Endothelial cell (in vitro differentiated cells): ENCODE data around the gene RALY. TPM values are rescaled to one million over a fixed set of nuclear protein-coding genes. Genes with fewer than 3 reads are reported as not detected.
A peak's percentile ranks its signal among the peaks of the same experiment; 100 is the strongest.

Experiments used
- DNase-seq: peaks from one replicate; pipeline ENCODE4 v3.0.0; 2021; ENCODE audit warnings: low spot score
- H3K27ac Mint-ChIP-seq: one replicate; pipeline ENCODE4 v1.8.0; 2021; ENCODE audit warnings: mixed read lengths, inconsistent platforms; ENCODE audit not compliant: unreplicated experiment
- H3K27me3 Mint-ChIP-seq: one replicate; pipeline ENCODE4 v1.8.0; 2021; ENCODE audit warnings: mild to moderate bottlenecking, moderate library complexity, mixed read lengths, inconsistent platforms; ENCODE audit not compliant: unreplicated experiment
- H3K36me3 Mint-ChIP-seq: one replicate; pipeline ENCODE4 v1.8.0; 2021; ENCODE audit warnings: mild to moderate bottlenecking, low read depth, mixed read lengths, inconsistent platforms; ENCODE audit not compliant: unreplicated experiment
- H3K4me1 Mint-ChIP-seq: one replicate; pipeline ENCODE4 v1.8.0; 2021; ENCODE audit warnings: mild to moderate bottlenecking, mixed read lengths, inconsistent platforms; ENCODE audit not compliant: unreplicated experiment
- H3K4me3 Mint-ChIP-seq: one replicate; pipeline ENCODE4 v1.8.0; 2021; ENCODE audit warnings: mild to moderate bottlenecking, mixed read lengths, inconsistent platforms; ENCODE audit not compliant: unreplicated experiment
- H3K9me3 Mint-ChIP-seq: one replicate; pipeline ENCODE4 v1.8.0; 2021; ENCODE audit warnings: mixed read lengths, inconsistent platforms; ENCODE audit not compliant: unreplicated experiment
- total RNA-seq: library from RNA; stranded (reverse); fragmentation: NEBNext Ultra II Directional; extraction: Animal tissue kit (Norgen Biotek cat#: 25700); gene quantifications from one replicate; pipeline ENCODE4 v1.2.1, GENCODE V29; 2021; ENCODE audit not compliant: unreplicated experiment
- TF ChIP-seq, protein P1 (sequence below): fragments of 200-600 bp; sonication (generic); IDR thresholded peaks from one replicate; pipeline ENCODE4 v1.5.0; 2021; ENCODE audit warnings: antibody characterized with exemption; ENCODE audit not compliant: unreplicated experiment

The RALY gene
- total RNA-seq, 1 donor from 2014 or later: 168 TPM

DNA sequence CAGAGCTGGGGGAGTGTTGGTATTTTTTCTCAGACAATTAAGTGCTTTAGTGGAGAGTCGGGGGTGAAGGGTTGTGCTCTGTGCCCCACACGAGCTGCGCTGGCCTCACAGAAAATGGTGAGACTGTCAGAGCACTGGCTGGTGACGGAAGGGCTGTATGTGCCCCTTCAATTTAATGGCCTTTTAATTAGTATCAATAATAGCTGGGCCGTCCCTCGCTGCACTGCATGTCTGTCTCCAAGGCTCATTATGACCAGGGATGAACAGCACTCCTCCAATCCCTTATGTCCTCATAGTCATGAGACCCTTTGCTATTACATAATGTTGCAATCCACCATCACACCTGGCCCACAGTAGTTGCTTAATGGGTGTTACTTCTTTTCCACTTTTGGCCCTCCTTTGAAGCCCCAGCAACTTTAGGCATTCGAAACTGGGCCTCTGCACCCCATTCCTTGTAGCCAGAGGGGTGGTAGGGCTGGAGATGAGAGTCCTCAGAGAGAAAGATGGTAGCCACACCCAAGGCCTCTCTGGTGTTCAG lies 9.5 kb upstream of the RALY start:
- Mint-ChIP-seq H3K27me3 (peaks cover 2% of the 10 kb centered on the region), H3K27ac (no peak overlapping the region), H3K4me3 (no peak overlapping the region), H3K36me3 (no peaks in the 10 kb centered on the region), H3K4me1 (no peaks in the 10 kb centered on the region), H3K9me3 (no peaks in the 10 kb centered on the region)
- TF ChIP-seq, protein P1, sequence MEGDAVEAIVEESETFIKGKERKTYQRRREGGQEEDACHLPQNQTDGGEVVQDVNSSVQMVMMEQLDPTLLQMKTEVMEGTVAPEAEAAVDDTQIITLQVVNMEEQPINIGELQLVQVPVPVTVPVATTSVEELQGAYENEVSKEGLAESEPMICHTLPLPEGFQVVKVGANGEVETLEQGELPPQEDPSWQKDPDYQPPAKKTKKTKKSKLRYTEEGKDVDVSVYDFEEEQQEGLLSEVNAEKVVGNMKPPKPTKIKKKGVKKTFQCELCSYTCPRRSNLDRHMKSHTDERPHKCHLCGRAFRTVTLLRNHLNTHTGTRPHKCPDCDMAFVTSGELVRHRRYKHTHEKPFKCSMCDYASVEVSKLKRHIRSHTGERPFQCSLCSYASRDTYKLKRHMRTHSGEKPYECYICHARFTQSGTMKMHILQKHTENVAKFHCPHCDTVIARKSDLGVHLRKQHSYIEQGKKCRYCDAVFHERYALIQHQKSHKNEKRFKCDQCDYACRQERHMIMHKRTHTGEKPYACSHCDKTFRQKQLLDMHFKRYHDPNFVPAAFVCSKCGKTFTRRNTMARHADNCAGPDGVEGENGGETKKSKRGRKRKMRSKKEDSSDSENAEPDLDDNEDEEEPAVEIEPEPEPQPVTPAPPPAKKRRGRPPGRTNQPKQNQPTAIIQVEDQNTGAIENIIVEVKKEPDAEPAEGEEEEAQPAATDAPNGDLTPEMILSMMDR: no peak
- no peak for DNase-seq

DNA sequence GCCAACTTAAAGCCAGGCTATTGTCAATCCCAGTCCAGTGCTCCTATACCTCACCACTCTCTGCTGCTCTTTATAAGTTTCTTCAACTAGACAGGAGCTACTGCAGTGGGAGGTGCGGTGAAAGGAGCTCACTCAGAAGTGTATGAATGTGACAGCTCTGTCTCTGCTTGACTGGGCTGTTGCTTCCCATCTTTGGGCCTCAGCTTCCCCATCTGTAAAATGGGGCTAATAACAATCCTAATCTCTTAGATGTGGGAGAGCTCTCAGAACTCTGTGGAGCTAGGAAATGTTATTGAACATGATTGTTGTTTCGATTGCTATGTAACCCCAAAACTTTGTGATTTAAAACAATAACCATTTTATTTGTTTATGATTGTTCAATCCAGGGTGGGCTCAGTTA lies 8.4 kb upstream of the RALY start:
- Mint-ChIP-seq H3K4me1 (no peaks in the 10 kb centered on the region), H3K4me3 (no peak overlapping the region), H3K27ac (no peak overlapping the region), H3K9me3 (no peaks in the 10 kb centered on the region), H3K36me3 (no peaks in the 10 kb centered on the region), H3K27me3 (peaks cover 2% of the 10 kb centered on the region)
- TF ChIP-seq, protein P1: no peak
- DNase-seq: no peak

DNA sequence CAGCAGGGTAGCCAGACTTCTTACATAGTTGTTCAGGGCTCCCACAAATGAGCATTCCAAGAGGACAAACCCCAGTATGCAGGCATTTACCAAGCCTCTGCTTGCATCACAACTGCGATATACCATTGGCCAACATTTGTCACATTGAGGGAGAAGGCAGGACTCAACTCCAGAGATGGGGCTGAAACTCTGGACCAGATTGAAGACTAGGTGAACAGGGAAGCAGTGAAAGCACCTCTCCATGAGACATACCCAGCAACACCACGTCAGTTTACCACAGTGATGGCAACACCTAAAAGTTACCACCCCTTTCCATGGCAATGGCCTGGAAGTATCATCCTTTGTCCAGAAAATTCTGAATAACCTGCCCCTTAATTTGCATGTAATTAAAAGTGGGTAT lies 7.9 kb upstream of the RALY start:
- DNase-seq: no peak
- TF ChIP-seq, protein P1: no peak
- Mint-ChIP-seq H3K27ac (peak overlapping the region; percentile 59), H3K9me3 (no peaks in the 10 kb centered on the region), H3K4me3 (no peak overlapping the region), H3K4me1 (no peaks in the 10 kb centered on the region), H3K27me3 (peaks cover 2% of the 10 kb centered on the region), H3K36me3 (no peaks in the 10 kb centered on the region)

DNA sequence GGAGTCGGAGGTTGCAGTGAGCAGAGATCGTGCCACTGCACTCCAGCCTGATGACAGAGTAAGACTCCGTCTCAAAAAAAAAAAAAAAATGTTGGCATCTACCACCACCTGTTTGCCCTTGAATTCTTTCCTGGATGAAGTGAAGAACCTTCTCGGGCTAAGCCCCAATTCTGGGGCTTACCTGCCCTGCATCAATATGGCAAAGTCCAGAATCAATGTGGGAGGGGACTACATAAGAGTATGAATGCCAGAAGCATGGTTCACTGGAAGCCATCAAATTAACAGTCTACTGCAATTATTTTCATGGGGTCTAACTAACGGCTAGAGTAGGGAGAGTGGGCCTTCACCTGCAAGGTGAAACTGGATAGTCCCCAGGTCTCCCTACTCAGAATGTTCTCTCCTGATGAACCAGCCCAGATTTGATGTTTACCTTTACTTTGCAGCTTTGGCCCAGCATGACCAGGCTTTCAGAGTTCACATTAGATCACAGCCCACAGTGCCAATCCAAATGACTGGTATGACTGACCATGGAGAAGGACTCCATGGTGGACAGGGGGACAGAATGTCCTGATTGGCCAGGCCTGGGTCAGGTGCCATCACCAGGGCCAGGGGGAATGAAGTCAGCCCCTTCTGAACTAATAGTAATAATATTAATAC lies 7.0 kb upstream of the RALY start:
- Mint-ChIP-seq H3K4me1 (no peaks in the 10 kb centered on the region), H3K36me3 (no peaks in the 10 kb centered on the region), H3K27ac (no peak overlapping the region), H3K27me3 (peaks cover 2% of the 10 kb centered on the region), H3K9me3 (no peaks in the 10 kb centered on the region), H3K4me3 (no peak overlapping the region)
- TF ChIP-seq, protein P1: no peak
- no peak for DNase-seq

DNA sequence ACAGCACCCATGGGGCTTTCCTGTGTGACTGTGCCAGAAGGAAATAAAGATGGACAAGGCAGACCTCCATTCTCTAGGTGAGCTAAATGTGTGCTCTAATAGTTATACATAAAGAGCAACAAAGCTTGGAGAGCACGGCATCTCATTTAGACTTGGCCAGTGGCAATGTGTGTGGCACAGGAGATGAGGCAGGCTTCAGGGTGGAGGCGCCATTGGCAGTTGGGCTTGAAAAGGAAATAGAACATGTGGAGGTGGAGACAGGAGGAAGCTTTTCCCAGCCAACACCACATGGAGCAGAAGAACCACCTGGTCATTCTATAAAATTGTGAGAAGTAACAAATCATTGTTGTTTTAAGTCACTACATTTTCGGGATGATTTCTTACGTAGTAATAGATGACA lies 3.6 kb upstream of the RALY start:
- TF ChIP-seq, protein P1: no peak
- Mint-ChIP-seq H3K27ac (no peak overlapping the region), H3K27me3 (peaks cover 19% of the 10 kb centered on the region), H3K4me1 (peaks cover 14% of the 10 kb centered on the region), H3K36me3 (no peaks in the 10 kb centered on the region), H3K4me3 (no peak overlapping the region), H3K9me3 (no peaks in the 10 kb centered on the region)
- DNase-seq: no peak
